Tibial artery (tissue), 4 donors: ENCODE results near the gene FAM234A.

ENCODE experiments used
- DNase-seq, 2 donors: peaks; one replicate each; pipeline ENCODE4 v3.0.0-alpha.2; 2019
- H3K27ac ChIP-seq, 2 donors: fragments of 200-600 bp; sonication (generic) in 1 of 2; 1 replicate in 1 of 2; 2 replicates in 1 of 2; pipeline ENCODE4 v1.5.1; 2018 to 2019; ENCODE audit warnings: mild to moderate bottlenecking in 1 of 2
- H3K27me3 ChIP-seq, 2 donors: fragments of 200-600 bp; sonication (generic) in 1 of 2; one replicate each; pipeline versions ENCODE4 v1.5.1 to v1.6.0; 2016 to 2019
- H3K36me3 ChIP-seq, 3 donors: fragments of 200-600 bp; sonication (generic) in 2 of 3; one replicate each; pipeline ENCODE4 v1.5.1; 2016 to 2019; ENCODE audit warnings: mild to moderate bottlenecking in 2 of 3
- H3K4me1 ChIP-seq, 4 donors: fragments of 200-600 bp; sonication (generic) in 2 of 4; 1 replicate in 3 of 4; 2 replicates in 1 of 4; pipeline ENCODE4 v1.5.1; 2016 to 2019
- H3K4me3 ChIP-seq, 2 donors: fragments of 200-600 bp; sonication (generic) in 1 of 2; 1 replicate in 1 of 2; 2 replicates in 1 of 2; pipeline ENCODE4 v1.5.1; 2018 to 2019; ENCODE audit warnings: mild to moderate bottlenecking in 2 of 2
- H3K9me3 ChIP-seq, 3 donors: fragments of 200-600 bp; sonication (generic) in 1 of 3; one replicate each; pipeline ENCODE4 v1.5.1; 2016 to 2019
- intact Hi-C: fragments of 100-400 bp; cut with DNase I; formaldehyde crosslinking; loops from one replicate; pipeline ENCODE4 v1.15.0; 2023; ENCODE audit warnings: low total_unique reads
- TF ChIP-seq, protein P1 (sequence below), 2 experiments: fragments of 200-600 bp in 1 of 2; fragments of 450-650 bp in 1 of 2; IDR thresholded peaks; one replicate each; pipeline ENCODE4 v1.5.1; 2017 to 2019; ENCODE audit warnings: antibody characterized with exemption in 2 of 2, mild to moderate bottlenecking in 1 of 2, moderate library complexity in 1 of 2

The FAM234A gene

DNA sequence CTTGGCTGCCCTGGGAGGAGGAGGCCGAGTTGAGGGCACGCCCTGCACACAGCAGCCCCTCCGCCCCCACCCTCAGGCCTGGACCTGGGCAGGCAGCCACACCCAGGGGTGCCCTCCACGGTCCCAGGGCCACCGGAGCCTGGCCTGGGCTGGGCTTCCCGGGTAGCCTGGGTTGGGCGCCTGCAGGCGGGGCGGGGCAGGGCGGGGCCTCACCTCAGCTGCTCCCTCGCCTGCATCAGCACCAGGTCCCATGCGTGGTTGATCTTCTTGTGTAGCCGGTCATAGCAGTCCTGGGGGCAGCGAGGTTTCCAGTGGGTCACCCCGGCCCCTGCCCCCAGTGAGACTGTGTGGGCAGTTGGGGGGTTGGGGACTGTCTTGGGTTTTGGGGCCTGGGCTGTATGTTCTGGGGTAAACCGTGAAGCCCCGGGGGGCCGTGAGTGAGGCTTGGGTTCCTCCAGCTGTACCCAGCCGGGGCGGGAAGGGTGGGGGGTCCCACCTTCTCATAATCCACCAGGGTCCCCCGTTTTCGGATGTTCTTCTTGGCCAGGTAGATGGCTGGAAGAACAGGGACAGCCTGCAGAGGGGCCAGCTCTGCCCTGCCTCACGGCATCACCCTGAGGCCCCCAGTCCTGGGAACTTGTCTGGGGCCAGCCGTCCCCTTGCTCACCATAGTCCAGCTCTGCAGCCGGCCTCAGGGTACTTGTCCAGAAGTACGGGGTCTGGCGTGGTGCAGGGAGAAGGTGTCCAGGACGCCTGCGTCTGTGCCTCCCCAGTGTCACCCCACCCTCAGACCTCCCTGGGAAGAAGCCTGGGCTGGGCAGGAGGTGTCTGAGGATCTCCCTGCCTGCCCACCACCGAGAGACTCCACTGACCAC is 39.2 kb downstream of the FAM234A start:
- Histone ChIP-seq H3K4me1 (peaks cover 0 to 17% (median 13%) of the 10 kb centered on the region in 4 donors), H3K4me3 (no peak overlapping the region), H3K36me3 (no peaks in the 10 kb centered on the region), H3K9me3 (no peaks in the 10 kb centered on the region), H3K27ac (no peak overlapping the region), H3K27me3 (peaks cover 0 to 39% of the 10 kb centered on the region in 2 donors)
- intact Hi-C loops: no loop called here
- DNase-seq: no peak
- TF ChIP-seq, protein P1, sequence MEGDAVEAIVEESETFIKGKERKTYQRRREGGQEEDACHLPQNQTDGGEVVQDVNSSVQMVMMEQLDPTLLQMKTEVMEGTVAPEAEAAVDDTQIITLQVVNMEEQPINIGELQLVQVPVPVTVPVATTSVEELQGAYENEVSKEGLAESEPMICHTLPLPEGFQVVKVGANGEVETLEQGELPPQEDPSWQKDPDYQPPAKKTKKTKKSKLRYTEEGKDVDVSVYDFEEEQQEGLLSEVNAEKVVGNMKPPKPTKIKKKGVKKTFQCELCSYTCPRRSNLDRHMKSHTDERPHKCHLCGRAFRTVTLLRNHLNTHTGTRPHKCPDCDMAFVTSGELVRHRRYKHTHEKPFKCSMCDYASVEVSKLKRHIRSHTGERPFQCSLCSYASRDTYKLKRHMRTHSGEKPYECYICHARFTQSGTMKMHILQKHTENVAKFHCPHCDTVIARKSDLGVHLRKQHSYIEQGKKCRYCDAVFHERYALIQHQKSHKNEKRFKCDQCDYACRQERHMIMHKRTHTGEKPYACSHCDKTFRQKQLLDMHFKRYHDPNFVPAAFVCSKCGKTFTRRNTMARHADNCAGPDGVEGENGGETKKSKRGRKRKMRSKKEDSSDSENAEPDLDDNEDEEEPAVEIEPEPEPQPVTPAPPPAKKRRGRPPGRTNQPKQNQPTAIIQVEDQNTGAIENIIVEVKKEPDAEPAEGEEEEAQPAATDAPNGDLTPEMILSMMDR (IDR thresholded peaks at IDR 0.05): no peak

DNA sequence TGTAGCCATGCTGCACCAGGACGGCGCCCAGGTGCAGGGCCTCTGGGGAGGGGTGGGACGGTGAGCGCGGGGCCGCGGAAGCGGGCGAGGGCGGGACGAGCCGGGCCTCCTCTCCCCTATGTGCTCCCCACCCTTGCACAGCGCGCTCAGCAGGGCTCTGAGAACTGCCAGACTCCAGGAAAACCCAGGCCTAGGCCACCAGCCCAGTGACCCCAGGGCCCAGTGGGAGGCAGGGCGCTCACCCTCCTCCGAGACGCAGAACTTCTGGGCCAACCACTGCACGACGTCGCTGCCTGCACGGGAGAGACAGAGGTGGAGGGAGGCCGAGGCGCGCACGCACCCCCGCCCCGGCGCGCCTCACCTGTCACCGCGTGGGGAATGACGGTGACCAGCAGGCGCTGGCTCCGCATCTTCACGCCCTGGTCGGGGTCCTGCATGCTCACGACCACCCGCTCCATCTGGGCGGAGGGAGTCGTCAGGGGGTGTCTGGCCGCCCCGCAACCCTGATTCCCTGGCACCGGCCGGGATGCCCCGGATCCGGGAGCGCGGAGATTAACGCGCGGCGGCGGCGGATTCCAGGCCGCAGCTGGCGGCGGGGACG is 40.5 kb downstream of the FAM234A start:
- Histone ChIP-seq H3K36me3 (no peaks in the 10 kb centered on the region), H3K9me3 (no peaks in the 10 kb centered on the region), H3K27me3 (peaks cover 0 to 49% of the 10 kb centered on the region in 2 donors), H3K27ac (no peak overlapping the region), H3K4me1 (peaks cover 0 to 21% (median 15%) of the 10 kb centered on the region in 4 donors), H3K4me3 (peak overlapping the region; percentile 44 to 51)
- TF ChIP-seq, protein P1 (IDR thresholded peaks at IDR 0.05): no peak
- intact Hi-C loops: no loop called here
- DNase-seq: no peak

DNA sequence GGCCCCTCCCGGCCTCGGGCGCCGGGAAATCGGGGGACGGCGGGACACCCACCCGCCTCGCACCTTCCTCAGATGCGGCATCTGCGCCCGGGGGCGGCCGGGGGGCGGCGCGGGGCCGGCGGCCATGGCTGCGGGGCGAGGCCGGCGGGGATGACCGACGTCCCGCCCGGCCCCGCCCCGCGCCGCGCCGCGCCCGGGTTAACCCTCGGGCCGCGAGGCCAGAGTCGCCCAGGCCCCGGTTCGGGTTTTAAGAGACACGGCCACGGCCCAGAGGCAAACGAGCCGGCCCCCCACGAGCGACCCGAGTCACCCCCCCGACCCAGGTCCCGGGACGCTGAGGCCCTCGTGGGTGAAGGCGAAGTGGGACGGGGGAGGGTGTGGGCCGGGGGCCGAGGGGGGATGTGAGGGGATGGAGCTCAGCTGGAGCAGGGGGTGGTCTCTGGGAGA is 41.2 kb downstream of the FAM234A start, which contains the start of gene RGS11:
RGS11 (minus strand) TSS at position 159 of the 447 bp plus-strand sequence; CDS start at position 126, 33 bp downstream.
- intact Hi-C loops: no loop called here
- Histone ChIP-seq H3K4me3 (peak within 1 kb of the TSS; percentile 44 to 51), H3K36me3 (no peaks in the 10 kb centered on the region), H3K9me3 (no peaks in the 10 kb centered on the region), H3K27ac (no peak within 1 kb of the TSS), H3K4me1 (peaks cover 0 to 25% (median 18%) of the 10 kb centered on the region in 4 donors), H3K27me3 (peaks cover 0 to 53% of the 10 kb centered on the region in 2 donors)
- TF ChIP-seq, protein P1 (IDR thresholded peaks at IDR 0.05): no peak
- no peak for DNase-seq

DNA sequence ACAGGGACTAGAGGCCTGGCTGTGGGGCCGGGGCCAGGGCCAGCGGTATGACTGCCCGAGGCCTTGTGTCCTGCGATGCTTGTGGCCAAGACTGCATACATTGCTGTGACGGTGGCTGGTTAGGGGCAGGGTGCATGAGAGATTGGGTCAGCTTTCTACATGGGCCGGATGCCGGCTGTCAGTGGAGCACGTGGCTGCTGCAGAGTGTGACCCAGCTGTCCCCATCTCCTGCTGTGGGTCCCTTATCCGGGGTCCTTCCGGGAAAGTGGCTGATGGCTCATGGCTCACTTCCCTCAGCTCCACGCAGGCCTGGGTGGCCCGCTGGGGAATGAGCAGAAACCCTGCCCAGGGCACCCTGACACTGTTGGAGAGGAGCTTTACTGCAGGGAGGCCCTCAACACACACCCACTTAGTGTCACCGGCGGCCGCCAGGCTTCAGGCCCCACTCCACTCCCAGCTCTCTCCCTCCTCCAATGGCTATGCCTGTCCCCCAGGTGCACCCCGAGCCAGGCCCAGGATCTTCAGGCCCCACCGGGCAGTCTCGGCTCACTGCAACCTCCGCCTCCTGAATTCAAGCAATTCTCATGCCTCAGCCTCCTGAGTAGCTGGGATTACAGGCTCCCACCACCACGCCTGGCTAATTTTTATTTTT is 41.9 kb downstream of the FAM234A start:
- no peaks in the 10 kb centered on the region for H3K36me3 ChIP-seq
- H3K4me1 ChIP-seq: peaks cover 0 to 32% (median 24%) of the 10 kb centered on the region in 4 donors
- no peak overlapping the region for H3K27ac ChIP-seq
- intact Hi-C loops: no loop called here
- DNase-seq: peak in 1 of 2 donors; percentile 65
- TF ChIP-seq, protein P1 (IDR thresholded peaks at IDR 0.05): no peak
- no peak overlapping the region for H3K4me3 ChIP-seq
- no peaks in the 10 kb centered on the region for H3K9me3 ChIP-seq
- peaks cover 0 to 61% of the 10 kb centered on the region in 2 donors for H3K27me3 ChIP-seq

DNA sequence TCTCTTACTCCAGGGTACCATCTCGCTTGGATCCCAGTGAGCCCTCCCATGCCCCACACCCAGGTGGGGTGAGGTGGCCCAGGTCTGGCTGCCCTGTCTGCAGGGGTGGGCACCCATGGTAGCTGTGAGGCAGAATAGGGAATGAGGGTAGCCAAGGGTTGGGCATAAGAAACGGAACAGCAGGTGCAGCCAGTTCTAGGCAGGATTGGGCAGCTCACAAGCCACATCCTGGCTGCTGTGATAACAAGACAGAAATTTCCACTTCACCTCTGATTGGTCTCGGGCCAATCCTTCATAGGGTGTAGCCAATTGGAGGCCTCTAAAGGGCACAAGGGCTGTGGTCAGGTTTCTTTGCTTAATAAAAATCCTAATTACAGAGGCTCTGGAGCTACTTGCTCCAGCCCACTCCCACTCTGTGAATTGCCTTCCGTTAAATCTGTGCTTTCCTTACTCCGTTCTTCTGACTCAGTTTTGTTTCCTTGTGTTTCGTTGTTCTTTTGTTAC is 44.3 kb downstream of the FAM234A start:
- Histone ChIP-seq H3K27ac (no peak overlapping the region), H3K9me3 (no peaks in the 10 kb centered on the region), H3K4me3 (no peak overlapping the region), H3K27me3 (peaks cover 0 to 69% of the 10 kb centered on the region in 2 donors), H3K4me1 (peaks cover 0 to 34% (median 24%) of the 10 kb centered on the region in 4 donors), H3K36me3 (no peaks in the 10 kb centered on the region)
- TF ChIP-seq, protein P1 (IDR thresholded peaks at IDR 0.05): no peak
- intact Hi-C loops: no loop called here
- DNase-seq: no peak
